ENCODE data around the gene SPOCK3. TPM values are rescaled to one million over a fixed set of nuclear protein-coding genes. Genes with fewer than 3 reads are reported as not detected.

Gene SPOCK3
- total RNA-seq, 1 experiment from 2014 or later, result 1.9 TPM

GRCh38 chr4:167035390-167035789 is 198.9 kb downstream of the SPOCK3 start:
- no peak overlapping the region for H3K4me2 ChIP-seq (ENCODE audit: low read length)

GRCh38 chr4:167034983-167035382 is 199.3 kb downstream of the SPOCK3 start:
- Histone ChIP-seq H3K9ac (ENCODE audit: low read length) (no peak overlapping the region), H4K20me1 (ENCODE audit: low read length) (no peaks in the 10 kb centered on the region), H3K4me3 (ENCODE audit: low read length) (no peak overlapping the region), H3F3A (ENCODE audit: low read length, unreplicated experiment) (no peaks in the 10 kb centered on the region), H3K9me3 (ENCODE audit: low read length) (no peaks in the 10 kb centered on the region), H2AFZ (ENCODE audit: low read length) (no peak overlapping the region), H3K27ac (ENCODE audit: low read length) (no peak overlapping the region), H3K4me1 (ENCODE audit: insufficient read depth, low read length) (peaks cover 17% of the 10 kb centered on the region), H3K9me2 (replicated peaks; ENCODE audit: low read length) (no peaks in the 10 kb centered on the region), H3K36me3 (ENCODE audit: low read depth, low read length) (no peaks in the 10 kb centered on the region), H3K4me2 (ENCODE audit: low read length) (no peak overlapping the region), H3K79me2 (ENCODE audit: low read length) (no peaks in the 10 kb centered on the region), H3K27me3 (ENCODE audit: low read length) (no peaks in the 10 kb centered on the region)
- TF ChIP-seq EZH2 (IDR thresholded peaks at IDR 0.05; ENCODE audit: low read length, unreplicated experiment), result no peak
- TF ChIP-seq CTCF (conservative IDR thresholded peaks at IDR 0.05; ENCODE audit: low read depth, low read length), result no peak
- no peak for TF ChIP-seq EZH2phosphoT487 (IDR thresholded peaks at IDR 0.05; ENCODE audit: borderline replicate concordance, low read length)
- DNase-seq, result no peak
- BruUV-seq (replicated peaks), result no TSS peak
- intact Hi-C loops (cut with micrococcal nuclease), result loop anchor here (5.0 kb wide), 1 partner anchor 182 kb away; no protein-coding TSS in a partner anchor
- CTCF ChIA-PET, result no interaction called here
- POLR2A ChIA-PET (ENCODE audit: unreplicated experiment), result no interaction called here
- no peak for ATAC-seq

More at GRCh38 chr4:167035390-167035789, 198.9 kb downstream of the SPOCK3 start:
- TF ChIP-seq CTCF (conservative IDR thresholded peaks at IDR 0.05; ENCODE audit: low read depth, low read length) (no peak), EZH2phosphoT487 (IDR thresholded peaks at IDR 0.05; ENCODE audit: borderline replicate concordance, low read length) (no peak), EZH2 (IDR thresholded peaks at IDR 0.05; ENCODE audit: low read length, unreplicated experiment) (no peak)
- intact Hi-C loops (cut with micrococcal nuclease), result no loop called here
- Histone ChIP-seq H2AFZ (ENCODE audit: low read length) (no peak overlapping the region), H3K36me3 (ENCODE audit: low read depth, low read length) (no peaks in the 10 kb centered on the region), H3K9me2 (replicated peaks; ENCODE audit: low read length) (no peaks in the 10 kb centered on the region), H3K9me3 (ENCODE audit: low read length) (no peaks in the 10 kb centered on the region), H4K20me1 (ENCODE audit: low read length) (no peaks in the 10 kb centered on the region), H3K9ac (ENCODE audit: low read length) (no peak overlapping the region), H3K4me3 (ENCODE audit: low read length) (no peak overlapping the region), H3K27ac (ENCODE audit: low read length) (no peak overlapping the region), H3F3A (ENCODE audit: low read length, unreplicated experiment) (no peaks in the 10 kb centered on the region), H3K4me1 (ENCODE audit: insufficient read depth, low read length) (peaks cover 17% of the 10 kb centered on the region), H3K27me3 (ENCODE audit: low read length) (no peaks in the 10 kb centered on the region), H3K79me2 (ENCODE audit: low read length) (no peaks in the 10 kb centered on the region)
- CTCF ChIA-PET, result no interaction called here
- DNase-seq (no peak), ATAC-seq (no peak)
- no TSS peak for BruUV-seq (replicated peaks)
- POLR2A ChIA-PET (ENCODE audit: unreplicated experiment), result no interaction called here

- ChIA-PET CTCF (no interaction called here), POLR2A (ENCODE audit: unreplicated experiment) (no interaction called here)
- Histone ChIP-seq H3K9me3 (ENCODE audit: low read length) (no peaks in the 10 kb centered on the region), H3K27me3 (ENCODE audit: low read length) (no peaks in the 10 kb centered on the region), H3K9ac (ENCODE audit: low read length) (no peak overlapping the region), H3K9me2 (replicated peaks; ENCODE audit: low read length) (no peaks in the 10 kb centered on the region), H3K36me3 (ENCODE audit: low read depth, low read length) (no peaks in the 10 kb centered on the region), H3K4me3 (ENCODE audit: low read length) (no peak overlapping the region), H3K79me2 (ENCODE audit: low read length) (no peaks in the 10 kb centered on the region), H4K20me1 (ENCODE audit: low read length) (no peaks in the 10 kb centered on the region), H3F3A (ENCODE audit: low read length, unreplicated experiment) (no peaks in the 10 kb centered on the region), H3K27ac (ENCODE audit: low read length) (no peak overlapping the region), H2AFZ (ENCODE audit: low read length) (no peak overlapping the region), H3K4me2 (ENCODE audit: low read length) (no peak overlapping the region), H3K4me1 (ENCODE audit: insufficient read depth, low read length) (peaks cover 17% of the 10 kb centered on the region)
- intact Hi-C loops (cut with micrococcal nuclease), result loop anchor here (5.0 kb wide), 1 partner anchor 184 kb away; no protein-coding TSS in a partner anchor
- TF ChIP-seq CTCF (conservative IDR thresholded peaks at IDR 0.05; ENCODE audit: low read depth, low read length), result no peak
- TF ChIP-seq EZH2phosphoT487 (IDR thresholded peaks at IDR 0.05; ENCODE audit: borderline replicate concordance, low read length), result no peak
- BruUV-seq (replicated peaks), result no TSS peak
- ATAC-seq, result no peak; the same call in 1 of the 2 replicates
- peak; percentile 31 for DNase-seq
These were observed 201.4 kb downstream of the SPOCK3 start for GRCh38 chr4:167032871-167033270.

Measured in PC-3 (cell line).